HepG2 (cell line): ENCODE measurements around the gene FETUB. TPM values are rescaled to one million over a fixed set of nuclear protein-coding genes. Genes with fewer than 3 reads are reported as not detected.

Experiments
- ARNT ChIP-seq: fragments of 450-650 bp; IDR thresholded peaks from 2 replicates; pipeline ENCODE4 v1.6.1; 2017
- BRD4 ChIP-seq: sonication (generic); formaldehyde crosslinking; IDR thresholded peaks from 2 replicates; pipeline ENCODE4 v1.4.0; 2020; ENCODE audit warnings: missing genetic modification reagents
- CHD4 ChIP-seq: fragments of 200-600 bp; sonication (generic); IDR thresholded peaks from 2 replicates; pipeline ENCODE4 v1.7.0; 2017; ENCODE audit warnings: mild to moderate bottlenecking, low read length, borderline replicate concordance
- FOXO1 ChIP-seq: sonication (generic); formaldehyde crosslinking; IDR thresholded peaks from 2 replicates; pipeline ENCODE4 v1.4.0; 2020; ENCODE audit warnings: missing genetic modification reagents
- FOXO4 ChIP-seq: sonication (generic); formaldehyde crosslinking; conservative IDR thresholded peaks from 2 replicates; pipeline ENCODE4 v1.8.1; 2023; ENCODE audit warnings: missing genetic modification reagents
- GMEB2 ChIP-seq: IDR thresholded peaks from 2 replicates; pipeline ENCODE4 v1.6.1; 2016; ENCODE audit warnings: missing biosample characterization, missing genetic modification reagents, low read depth
- HDAC6 ChIP-seq: fragments of 200-600 bp; sonication (generic); IDR thresholded peaks from 2 replicates; pipeline ENCODE4 v1.7.0; 2017; ENCODE audit warnings: mild to moderate bottlenecking, antibody characterized with exemption, low read length, low read depth
- KLF12 ChIP-seq: sonication (generic); formaldehyde crosslinking; IDR thresholded peaks from 2 replicates; pipeline ENCODE4 v1.4.0; 2020; ENCODE audit warnings: missing genetic modification reagents, borderline replicate concordance
- LBX2 ChIP-seq: sonication (generic); formaldehyde crosslinking; IDR thresholded peaks from 2 replicates; pipeline ENCODE4 v1.5.0; 2020; ENCODE audit warnings: missing genetic modification reagents, mild to moderate bottlenecking, borderline replicate concordance
- MAFG ChIP-seq: sonication (generic); formaldehyde crosslinking; IDR thresholded peaks from 2 replicates; pipeline ENCODE4 v1.5.1; 2020; ENCODE audit warnings: mild to moderate bottlenecking, missing genetic modification reagents
- MXD4 ChIP-seq: IDR thresholded peaks from 2 replicates; pipeline ENCODE4 v1.6.1; 2016; ENCODE audit warnings: mild to moderate bottlenecking, missing biosample characterization, missing genetic modification reagents
- NFYB ChIP-seq: sonication (generic); formaldehyde crosslinking; IDR thresholded peaks from 2 replicates; pipeline ENCODE4 v1.4.0; 2020; ENCODE audit warnings: missing genetic modification reagents
- NR3C1 ChIP-seq: sonication (generic); formaldehyde crosslinking; IDR thresholded peaks from 2 replicates; pipeline ENCODE4 v1.4.0; 2020; ENCODE audit warnings: missing genetic modification reagents
- SIN3A ChIP-seq: IDR thresholded peaks from 2 replicates; pipeline ENCODE4 v1.6.1; 2011; ENCODE audit warnings: low read depth, mild to moderate bottlenecking, control low read depth, low read length, borderline replicate concordance
- SP5 ChIP-seq: IDR thresholded peaks from 2 replicates; pipeline ENCODE4 v1.6.1; 2016; ENCODE audit warnings: low read depth, borderline replicate concordance
- SRSF1 ChIP-seq: fragments of 200-400 bp; formaldehyde crosslinking; optimal IDR thresholded peaks from 2 replicates; pipeline ENCODE3; 2017; ENCODE audit warnings: mild to moderate bottlenecking, low read depth, low read length, moderate library complexity
- SRSF9 ChIP-seq: fragments of 200-400 bp; formaldehyde crosslinking; IDR thresholded peaks from 2 replicates; pipeline ENCODE4 v1.6.1; 2018; ENCODE audit warnings: borderline replicate concordance, mild to moderate bottlenecking, low read depth, low read length; ENCODE audit not compliant: insufficient read depth, poor library complexity, severe bottlenecking
- ZFP1 ChIP-seq: IDR thresholded peaks from 2 replicates; pipeline ENCODE4 v1.6.1; 2016
- ZKSCAN5 ChIP-seq: sonication (generic); formaldehyde crosslinking; IDR thresholded peaks from 2 replicates; pipeline ENCODE4 v1.5.1; 2020; ENCODE audit warnings: mild to moderate bottlenecking, missing genetic modification reagents
- ZMYM4 ChIP-seq: sonication (generic); formaldehyde crosslinking; IDR thresholded peaks from 2 replicates; pipeline ENCODE4 v1.8.1; 2023; ENCODE audit warnings: mild to moderate bottlenecking, missing genetic modification reagents
- ZNF317 ChIP-seq: sonication (generic); formaldehyde crosslinking; IDR thresholded peaks from 2 replicates; pipeline ENCODE4 v1.5.0; 2020; ENCODE audit warnings: mild to moderate bottlenecking, missing genetic modification reagents
- ZNF432 ChIP-seq: sonication (generic); formaldehyde crosslinking; IDR thresholded peaks from 2 replicates; pipeline ENCODE4 v1.5.0; 2020; ENCODE audit warnings: missing genetic modification reagents, mild to moderate bottlenecking, borderline replicate concordance
- ZNF574 ChIP-seq: sonication (generic); formaldehyde crosslinking; IDR thresholded peaks from 2 replicates; pipeline ENCODE4 v1.4.0; 2020; ENCODE audit warnings: missing genetic modification reagents
- ZNF737 ChIP-seq: sonication (generic); formaldehyde crosslinking; IDR thresholded peaks from 2 replicates; pipeline ENCODE4 v1.5.0; 2020; ENCODE audit warnings: missing genetic modification reagents, mild to moderate bottlenecking, borderline replicate concordance
- ZNF749 ChIP-seq: sonication (generic); formaldehyde crosslinking; IDR thresholded peaks from 2 replicates; pipeline ENCODE4 v1.8.0; 2022; ENCODE audit warnings: mild to moderate bottlenecking, missing genetic modification reagents, moderate library complexity, borderline replicate concordance
- ZSCAN9 ChIP-seq: IDR thresholded peaks from 2 replicates; pipeline ENCODE4 v1.6.1; 2016; ENCODE audit warnings: borderline replicate concordance
- polyA plus RNA-seq, 8 experiments: library from polyadenylated mRNA; depleted of rRNA in 3 of 8; stranded (reverse) in 7 of 8; unstranded in 1 of 8; fragments of >200 nt; fragmentation: Illumina TruSeq in 4 of 8; extraction: Trizol in 4 of 8; gene quantifications; 2 replicates each; pipeline versions ENCODE4 v1.2.1 to v1.2.3, GENCODE V29; 2011 to 2016; ENCODE audit warnings: low read depth in 4 of 8, missing spikeins in 1 of 8, mixed read lengths in 1 of 8; ENCODE audit not compliant: insufficient read depth in 1 of 8
- total RNA-seq, 5 experiments: library from RNA; depleted of rRNA; stranded (reverse); fragments of >200 nt; fragmentation: Illumina TruSeq; extraction: Trizol; gene quantifications; 2 replicates each; pipeline ENCODE4 v1.2.3, GENCODE V29; 2016; ENCODE audit warnings: low read depth in 1 of 5

FETUB gene
- total and polyA plus RNA-seq, 2 of the 13 experiments (the other 11 are each of a cell fraction or from before 2014, with no cell fraction given) = 2.1 to 4.4 TPM

- TF ChIP-seq KLF12 (CRISPR knock-in tag) (peak; percentile 69; the same call in 1 of the 2 replicates), CHD4 (no peak), SP5 (no peak), ZNF317 (CRISPR knock-in tag) (no peak), SIN3A (no peak), ZNF737 (CRISPR knock-in tag) (no peak), ZSCAN9 (no peak), ZNF749 (CRISPR knock-in tag) (no peak), ZNF574 (CRISPR knock-in tag) (peak; percentile 70), MAFG (CRISPR knock-in tag) (no peak), ZKSCAN5 (CRISPR knock-in tag) (peak; percentile 51; the same call in 1 of the 2 replicates), BRD4 (no peak), NR3C1 (CRISPR knock-in tag) (no peak), ARNT (no peak), NFYB (no peak), HDAC6 (no peak), ZMYM4 (CRISPR knock-in tag) (peak; percentile 90), MXD4 (no peak), FOXO4 (CRISPR knock-in tag) (no peak), GMEB2 (CRISPR knock-in tag) (no peak), LBX2 (CRISPR knock-in tag) (no peak), ZNF432 (no peak), FOXO1 (CRISPR knock-in tag) (peak; percentile 90), ZFP1 (CRISPR knock-in tag) (peak; percentile 52; the same call in 1 of the 2 replicates), SRSF9 (no peak), SRSF1 (no peak)
These were observed 9.1 kb upstream of the FETUB start (continued) for GRCh38 chr3:186630950-186631641.
